SK-N-MC (cell line): ENCODE measurements around the gene GNAQ.

Experiments
- EZH2 ChIP-seq: fragments of 200-600 bp; sonication (generic); IDR thresholded peaks from one replicate; pipeline ENCODE4 v1.6.1; 2017; ENCODE audit warnings: antibody characterized with exemption
- FOXP2 ChIP-seq: optimal IDR thresholded peaks from 2 replicates; pipeline ENCODE3; 2011; ENCODE audit warnings: mild to moderate bottlenecking, moderate library complexity; ENCODE audit not compliant: insufficient read depth; ENCODE audit errors: extremely low read length, control extremely low read depth
- POLR2AphosphoS5 ChIP-seq: IDR thresholded peaks from 2 replicates; pipeline ENCODE4 v1.6.1; 2012; ENCODE audit warnings: mild to moderate bottlenecking, low read depth, low read length, borderline replicate concordance

GRCh38 chr9:77731008-77731698 lies 300.5 kb downstream of the GNAQ start:
- TF ChIP-seq EZH2 = no peak
- TF ChIP-seq POLR2AphosphoS5 = no peak
- TF ChIP-seq FOXP2 = no peak
